Skeletal muscle tissue (tissue), 4 donors: Measurements from ENCODE around the gene CARD11. TPM values are rescaled to one million over a fixed set of nuclear protein-coding genes. Genes with fewer than 3 reads are reported as not detected.
"Not testable (repeated sequence)": the region's sequence is repeated elsewhere in the genome, so short reads cannot be mapped to it uniquely, and the experiment has no call there.

Source experiments
- H3K27ac ChIP-seq: one replicate; pipeline ENCODE4 v1.7.0; 2013; ENCODE audit warnings: mild to moderate bottlenecking, low read depth, low read length, inconsistent platforms
- H3K27me3 ChIP-seq, 3 donors: one replicate each; pipeline ENCODE4 v1.7.0; 2013; ENCODE audit warnings: low read length in 3 of 3; ENCODE audit not compliant: control insufficient read depth in 3 of 3, insufficient read depth in 3 of 3
- H3K36me3 ChIP-seq, 3 donors: one replicate each; pipeline ENCODE4 v1.7.0; 2013; ENCODE audit warnings: low read length in 3 of 3; ENCODE audit not compliant: control insufficient read depth in 3 of 3, insufficient read depth in 3 of 3
- H3K4me1 ChIP-seq, 3 donors: one replicate each; pipeline ENCODE4 v1.7.0; 2013; ENCODE audit warnings: low read length in 3 of 3, mild to moderate bottlenecking in 3 of 3; ENCODE audit not compliant: control insufficient read depth in 3 of 3, insufficient read depth in 3 of 3
- H3K4me3 ChIP-seq, 3 donors: one replicate each; pipeline ENCODE4 v1.7.0; 2013; ENCODE audit warnings: low read length in 3 of 3
- H3K9ac ChIP-seq, 3 donors: one replicate each; pipeline ENCODE4 v1.7.0; 2013; ENCODE audit warnings: low read length in 3 of 3, mild to moderate bottlenecking in 3 of 3, moderate library complexity in 2 of 3, low read depth in 1 of 3
- H3K9me3 ChIP-seq, 3 donors: one replicate each; pipeline ENCODE4 v1.7.0; 2013; ENCODE audit warnings: low read length in 3 of 3; ENCODE audit not compliant: control insufficient read depth in 3 of 3
- total RNA-seq: library from RNA; depleted of rRNA; stranded (reverse); fragments of >200 nt; gene quantifications from one replicate; pipeline ENCODE4 v1.2.3, GENCODE V29; 2014
- donor health status: Osteomylitis.

Gene CARD11
- total RNA-seq, 1 donor from 2014 or later = 1.0 TPM

DNA sequence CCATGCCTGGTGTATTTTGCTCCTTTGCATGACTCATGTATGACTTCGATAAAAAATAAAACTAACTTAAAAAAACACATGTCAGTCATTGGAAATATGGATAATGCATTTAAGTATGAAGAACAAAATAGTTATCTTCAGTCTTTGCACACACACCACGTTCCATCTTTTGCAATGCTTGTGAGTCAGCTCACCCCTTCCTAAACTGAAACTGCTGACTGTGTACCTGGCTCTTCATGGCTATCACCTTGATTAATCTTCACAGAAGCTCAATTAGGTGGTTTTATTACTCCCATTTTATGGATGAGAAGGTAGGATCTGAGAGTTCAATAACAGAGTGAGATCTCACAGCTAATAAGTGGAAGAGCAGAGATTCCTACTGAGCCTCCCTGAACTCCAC lies 79.5 kb downstream of the CARD11 start:
- H3K27ac ChIP-seq = no peak overlapping the region
- H3K36me3 ChIP-seq = no peaks in the 10 kb centered on the region
- peaks cover 0 to 7% (median 2%) of the 10 kb centered on the region in 3 donors for H3K9me3 ChIP-seq

DNA sequence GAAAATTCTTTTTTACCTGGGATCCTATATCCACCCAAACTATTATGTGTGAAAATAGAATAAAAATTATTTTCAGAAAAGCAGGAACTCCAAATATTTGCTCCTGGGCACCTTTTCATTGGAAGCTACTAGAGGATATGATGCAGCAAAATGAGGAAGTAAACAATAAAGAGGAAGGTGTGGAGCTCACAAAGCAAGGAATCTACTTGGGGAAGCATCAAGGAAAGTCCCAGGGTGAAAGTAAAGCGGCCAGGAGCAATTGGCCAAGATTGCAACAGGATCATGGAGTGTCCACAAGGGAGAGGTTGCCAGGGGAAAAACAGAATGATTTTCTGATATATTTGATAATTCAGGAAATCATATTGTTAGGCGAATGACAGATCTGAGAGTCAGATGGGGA lies 80.8 kb downstream of the CARD11 start:
- H3K4me1 ChIP-seq = no peaks in the 10 kb centered on the region
- H3K9ac ChIP-seq = no peak overlapping the region
- no peaks in the 10 kb centered on the region for H3K36me3 ChIP-seq
- H3K4me3 ChIP-seq = no peak overlapping the region
- H3K27ac ChIP-seq = no peak overlapping the region
- peaks cover 0 to 15% (median 12%) of the 10 kb centered on the region in 3 donors for H3K27me3 ChIP-seq
- peaks cover 0 to 7% (median 2%) of the 10 kb centered on the region in 3 donors for H3K9me3 ChIP-seq

More for the DNA sequence above, 79.5 kb downstream of the CARD11 start:
- Histone ChIP-seq H3K27me3 (peaks cover 0 to 2% (median 2%) of the 10 kb centered on the region in 3 donors), H3K9ac (no peak overlapping the region), H3K4me3 (no peak overlapping the region), H3K4me1 (no peaks in the 10 kb centered on the region)

DNA sequence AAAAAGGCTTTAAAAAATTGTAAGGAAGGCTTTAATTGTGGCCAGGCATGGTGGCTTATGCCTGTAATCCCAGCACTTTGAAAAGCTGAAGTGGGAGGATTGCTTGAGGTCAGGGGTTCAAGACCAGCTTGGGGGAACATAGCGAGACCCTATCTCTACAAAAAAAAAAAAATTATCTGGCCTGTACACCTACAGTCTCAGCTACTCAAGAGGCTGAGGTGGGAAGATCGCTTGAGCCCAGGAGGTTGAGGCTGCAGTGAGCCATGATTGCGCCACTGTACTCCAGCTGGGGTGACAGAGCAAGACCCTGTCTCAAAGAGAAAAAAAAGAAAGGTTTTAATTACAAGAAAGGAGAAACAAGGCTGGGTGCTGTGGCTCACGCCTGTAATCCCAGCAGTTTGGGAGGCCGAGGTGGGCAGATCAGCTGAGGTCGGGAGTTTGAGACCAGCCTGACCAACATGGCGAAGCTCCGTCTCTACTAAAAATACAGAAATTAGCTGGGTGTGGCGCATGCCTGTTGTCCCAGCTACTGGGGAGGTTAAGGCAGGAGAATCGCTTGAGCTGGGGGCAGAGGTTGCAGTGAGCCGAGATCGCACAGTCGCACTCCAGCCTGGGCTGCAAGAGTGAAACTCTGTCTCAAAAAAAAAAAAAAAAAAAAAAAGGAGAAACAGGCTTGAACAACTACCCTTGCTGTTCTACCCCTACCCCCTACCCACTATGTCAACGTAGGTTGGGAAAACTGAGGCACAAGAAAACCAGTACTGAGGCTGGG lies 83.7 kb downstream of the CARD11 start:
- peaks cover 0 to 21% (median 12%) of the 10 kb centered on the region in 3 donors for H3K27me3 ChIP-seq
- peaks cover 0 to 4% (median 0%) of the 10 kb centered on the region in 3 donors for H3K9me3 ChIP-seq
- H3K27ac ChIP-seq = no peak overlapping the region
- no peaks in the 10 kb centered on the region for H3K4me1 ChIP-seq
- no peaks in the 10 kb centered on the region for H3K36me3 ChIP-seq
- no peak overlapping the region for H3K9ac ChIP-seq
- no peak overlapping the region for H3K4me3 ChIP-seq

DNA sequence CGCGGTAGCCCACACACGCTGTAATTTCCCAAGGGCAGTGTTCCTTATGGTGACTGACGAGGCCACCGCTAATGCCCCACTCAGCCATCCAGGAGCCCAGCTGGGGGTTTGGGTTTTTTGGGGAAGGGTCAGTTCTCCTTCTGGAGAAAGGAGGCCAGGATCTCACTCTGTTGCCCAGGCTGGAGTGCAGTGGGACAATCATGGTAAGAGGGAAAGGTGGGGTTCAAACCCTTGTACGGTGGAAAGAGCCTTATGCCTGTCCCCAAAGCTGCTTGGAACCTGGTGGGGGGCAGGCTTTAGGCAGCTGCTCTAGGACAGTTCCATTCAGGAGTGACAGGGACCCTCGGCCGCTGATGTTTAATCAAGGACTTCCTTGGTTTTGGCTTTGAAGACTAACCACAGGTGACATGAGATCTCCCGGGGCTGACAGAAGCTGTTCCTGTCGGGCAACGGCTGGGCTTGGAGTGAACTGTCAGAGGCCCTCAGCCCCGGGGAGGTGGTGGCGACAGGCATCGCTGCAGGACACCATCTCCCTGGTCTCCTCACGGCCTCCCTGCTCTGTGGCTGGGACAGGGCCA lies 84.5 kb downstream of the CARD11 start:
- Histone ChIP-seq H3K9ac (no peak overlapping the region), H3K27ac (no peak overlapping the region), H3K4me1 (no peaks in the 10 kb centered on the region), H3K36me3 (no peaks in the 10 kb centered on the region), H3K27me3 (peaks cover 0 to 25% (median 17%) of the 10 kb centered on the region in 3 donors), H3K4me3 (no peak overlapping the region), H3K9me3 (no peaks in the 10 kb centered on the region)

DNA sequence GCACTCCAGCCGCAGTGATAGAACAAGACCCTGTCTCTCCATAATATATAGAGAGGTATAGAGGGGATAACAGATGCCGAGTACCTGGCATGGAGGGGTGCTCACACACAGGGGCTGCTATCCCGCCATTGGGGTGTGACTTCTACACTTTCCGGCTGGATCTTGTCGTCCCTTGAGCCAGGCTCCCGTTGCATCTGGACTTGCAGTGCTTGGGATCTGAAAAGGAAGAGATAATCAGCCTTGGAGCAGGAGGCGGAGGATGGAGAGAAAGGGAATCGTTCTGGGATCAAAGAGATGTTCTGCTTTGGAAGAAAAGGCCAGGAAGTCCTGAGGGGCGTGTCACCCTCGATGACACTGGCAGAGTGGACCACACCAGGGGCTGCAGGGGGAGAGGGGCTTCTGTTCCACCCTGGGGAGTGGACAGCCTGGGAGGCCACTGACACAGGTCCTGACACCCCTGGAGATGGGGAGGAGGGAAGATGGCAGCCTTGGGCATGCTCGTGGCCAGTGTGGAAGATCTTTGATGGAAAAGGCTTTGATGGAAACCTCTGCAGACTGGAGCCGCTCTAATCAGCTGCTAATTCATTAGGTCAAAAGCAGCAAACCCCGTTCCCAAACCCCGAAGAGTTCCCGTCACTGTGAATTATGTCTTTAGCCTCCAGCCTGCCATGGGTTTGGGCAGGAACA lies 85.1 kb downstream of the CARD11 start:
- Histone ChIP-seq H3K9ac (no peak overlapping the region), H3K27me3 (peaks cover 0 to 25% (median 18%) of the 10 kb centered on the region in 3 donors)

DNA sequence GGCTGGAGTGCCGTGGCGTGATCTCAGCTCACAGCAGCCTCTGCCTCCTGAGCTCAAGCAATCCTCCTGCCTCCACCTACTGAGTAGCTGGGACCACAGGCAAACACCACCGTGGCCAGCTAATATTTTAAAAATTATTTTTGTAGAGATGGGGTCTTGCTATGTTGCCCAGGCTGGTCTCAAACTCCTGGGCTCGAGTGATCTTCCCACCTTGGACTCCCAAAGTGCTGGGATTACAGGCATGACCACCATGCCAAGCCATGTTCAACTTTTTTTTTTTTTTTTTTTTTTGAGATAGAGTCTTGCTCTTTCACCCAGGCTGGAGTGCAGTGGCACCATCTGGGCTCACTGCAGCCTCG lies 86.3 kb downstream of the CARD11 start:
- peaks cover 0 to 25% (median 18%) of the 10 kb centered on the region in 3 donors for H3K27me3 ChIP-seq
- H3K27ac ChIP-seq, H3K4me1 ChIP-seq, H3K9me3 ChIP-seq, H3K36me3 ChIP-seq, H3K4me3 ChIP-seq, H3K9ac ChIP-seq: not testable (repeated sequence)

More for the DNA sequence above, 85.1 kb downstream of the CARD11 start:
- H3K4me3 ChIP-seq = no peak overlapping the region
- no peak overlapping the region for H3K27ac ChIP-seq
- no peaks in the 10 kb centered on the region for H3K4me1 ChIP-seq
- H3K9me3 ChIP-seq = no peaks in the 10 kb centered on the region
- no peaks in the 10 kb centered on the region for H3K36me3 ChIP-seq

DNA sequence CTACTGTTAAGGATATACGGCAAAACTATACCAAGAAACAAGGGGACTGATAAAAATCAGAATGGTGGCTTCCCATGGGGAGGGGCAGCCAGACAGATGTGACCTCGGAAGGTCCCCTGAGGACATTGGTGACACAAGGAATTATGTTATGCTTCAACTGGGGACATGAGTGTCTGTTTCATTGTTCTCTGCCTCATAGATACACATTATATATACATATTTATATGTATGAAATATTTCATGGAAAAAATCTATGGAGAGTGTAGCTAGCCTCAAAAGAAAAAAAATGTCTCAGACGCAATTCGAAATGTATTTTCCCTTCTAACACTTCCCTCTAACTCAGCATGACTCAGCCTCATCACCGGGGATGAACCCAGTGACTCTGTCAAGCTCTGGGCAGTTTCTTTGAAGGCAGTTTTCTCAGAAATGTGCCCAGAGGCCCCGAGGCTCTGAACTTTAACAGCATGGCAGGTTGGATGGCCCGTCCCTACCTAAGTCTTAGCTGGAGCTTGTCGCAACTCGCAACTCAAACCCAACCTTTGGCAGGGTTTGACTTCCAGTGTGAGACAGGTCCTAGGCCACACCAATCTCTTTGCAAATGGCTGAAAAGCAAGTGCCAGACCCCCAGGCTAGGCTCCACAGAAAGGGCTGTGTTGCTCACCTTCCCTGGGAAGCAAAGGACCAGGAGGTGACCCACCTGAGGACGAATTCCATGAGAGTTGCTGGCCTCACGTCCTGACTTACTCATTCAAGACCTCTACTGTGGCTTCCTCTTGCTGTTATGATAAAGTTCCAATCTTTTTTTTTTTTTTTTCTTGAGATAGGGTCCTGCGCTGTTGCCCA lies 86.9 kb downstream of the CARD11 start:
- H3K36me3 ChIP-seq = no peaks in the 10 kb centered on the region
- no peak overlapping the region for H3K9ac ChIP-seq
- peaks cover 0 to 25% (median 18%) of the 10 kb centered on the region in 3 donors for H3K27me3 ChIP-seq
- no peaks in the 10 kb centered on the region for H3K4me1 ChIP-seq
- H3K27ac ChIP-seq = no peak overlapping the region
- no peak overlapping the region for H3K4me3 ChIP-seq
- no peaks in the 10 kb centered on the region for H3K9me3 ChIP-seq

DNA sequence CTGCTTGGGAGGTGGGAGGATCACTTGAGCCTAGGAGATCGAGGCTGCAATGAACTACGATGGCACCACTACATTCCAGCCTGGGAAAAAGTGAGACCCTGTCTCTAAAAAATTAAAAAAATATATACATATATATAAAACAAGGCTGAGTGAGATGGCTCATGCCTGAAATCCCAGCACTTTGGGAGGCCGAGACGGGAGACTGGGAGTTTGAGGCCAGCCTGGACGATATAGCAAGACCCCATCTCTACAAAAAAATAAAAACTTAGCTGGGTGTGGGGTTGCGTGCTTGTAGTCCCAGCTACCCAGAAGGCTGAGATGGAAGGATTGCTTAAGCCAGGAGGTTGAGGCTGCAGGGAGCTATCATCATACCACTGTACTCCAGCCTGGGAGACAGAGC lies 87.6 kb downstream of the CARD11 start:
- H3K9me3 ChIP-seq = no peaks in the 10 kb centered on the region
- no peaks in the 10 kb centered on the region for H3K36me3 ChIP-seq
- no peaks in the 10 kb centered on the region for H3K4me1 ChIP-seq
- H3K27me3 ChIP-seq = peaks cover 0 to 25% (median 18%) of the 10 kb centered on the region in 3 donors
- no peak overlapping the region for H3K27ac ChIP-seq
- no peak overlapping the region for H3K4me3 ChIP-seq
- H3K9ac ChIP-seq = no peak overlapping the region

DNA sequence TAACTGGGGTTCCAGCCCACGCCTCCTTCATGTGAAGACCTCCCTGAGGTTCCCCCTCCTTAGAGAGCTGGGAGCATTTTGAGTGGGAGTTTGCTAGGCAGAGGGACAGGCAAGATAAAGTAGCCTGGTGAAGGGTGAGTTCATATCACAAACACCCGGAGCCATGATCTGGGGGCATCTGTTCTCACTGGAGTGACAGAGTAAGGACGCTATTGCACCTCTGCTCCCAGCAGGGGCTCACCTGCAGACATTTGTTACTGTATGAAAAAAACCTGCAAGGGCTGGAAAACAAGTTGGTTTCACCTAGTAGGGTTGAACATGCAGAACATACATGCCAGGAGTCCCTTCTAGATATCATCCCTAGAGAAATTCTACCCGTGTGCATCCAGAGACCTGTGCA lies 88.4 kb downstream of the CARD11 start:
- Histone ChIP-seq H3K27me3 (peaks cover 0 to 25% (median 18%) of the 10 kb centered on the region in 3 donors), H3K9ac (no peak overlapping the region), H3K9me3 (no peaks in the 10 kb centered on the region), H3K4me1 (no peaks in the 10 kb centered on the region), H3K27ac (no peak overlapping the region), H3K4me3 (no peak overlapping the region), H3K36me3 (no peaks in the 10 kb centered on the region)
